ENCODE results near the gene SPTB.

The SPTB gene

GRCh38 chr14:64700894-64701293, 178.8 kb downstream of the SPTB start:
- Mint-ChIP-seq H3K27me3 (peaks cover 41% of the 10 kb centered on the region), H3K4me1 (peaks cover 22% of the 10 kb centered on the region), H3K27ac (no peak overlapping the region), H3K9me3 (no peaks in the 10 kb centered on the region), H3K36me3 (no peaks in the 10 kb centered on the region), H3K4me3 (no peak overlapping the region)
- ATAC-seq, result no peak

- Mint-ChIP-seq H3K4me1 (peaks cover 16% of the 10 kb centered on the region), H3K27me3 (peaks cover 35% of the 10 kb centered on the region)
Measured at GRCh38 chr14:64700290-64700689, 179.4 kb downstream of the SPTB start.

GRCh38 chr14:64698903-64699302, 180.8 kb downstream of the SPTB start:
- no peak overlapping the region for H3K27ac Mint-ChIP-seq
- H3K9me3 Mint-ChIP-seq, result no peaks in the 10 kb centered on the region
- peaks cover 25% of the 10 kb centered on the region for H3K27me3 Mint-ChIP-seq
- H3K36me3 Mint-ChIP-seq, result no peaks in the 10 kb centered on the region
- ATAC-seq, result no peak
- H3K4me3 Mint-ChIP-seq, result no peak overlapping the region
- peaks cover 12% of the 10 kb centered on the region for H3K4me1 Mint-ChIP-seq

More at GRCh38 chr14:64700290-64700689, 179.4 kb downstream of the SPTB start:
- Mint-ChIP-seq H3K4me3 (no peak overlapping the region), H3K9me3 (no peaks in the 10 kb centered on the region), H3K36me3 (no peaks in the 10 kb centered on the region), H3K27ac (no peak overlapping the region)
- no peak for ATAC-seq

GRCh38 chr14:64696355-64696857, 183.3 kb downstream of the SPTB start:
- ATAC-seq, result no peak
- no peak overlapping the region for H3K4me3 Mint-ChIP-seq
- H3K4me1 Mint-ChIP-seq, result peaks cover 5% of the 10 kb centered on the region
- H3K27ac Mint-ChIP-seq, result no peak overlapping the region
- H3K9me3 Mint-ChIP-seq, result no peaks in the 10 kb centered on the region
- peaks cover 9% of the 10 kb centered on the region for H3K27me3 Mint-ChIP-seq
- no peaks in the 10 kb centered on the region for H3K36me3 Mint-ChIP-seq

Data from stimulated activated memory B cell treated with anti-CD40 and anti-IgM and Interleukin-4, amounts not matched to agents 10 μg/mL and 1 μg/mL and 100 μg/mL, for 72 hours (primary cell).